GM19043 (cell line): ENCODE data around the gene FHOD3.
"Not testable (repeated sequence)": the region's sequence is repeated elsewhere in the genome, so short reads cannot be mapped to it uniquely, and the experiment has no call there.

ENCODE experiments used
- ATAC-seq: cut with Tn5 transposase; IDR thresholded peaks from one replicate; pipeline ENCODE4 v1.9.1; 2021; ENCODE audit warnings: low read depth; ENCODE audit not compliant: unreplicated experiment

The FHOD3 gene

DNA sequence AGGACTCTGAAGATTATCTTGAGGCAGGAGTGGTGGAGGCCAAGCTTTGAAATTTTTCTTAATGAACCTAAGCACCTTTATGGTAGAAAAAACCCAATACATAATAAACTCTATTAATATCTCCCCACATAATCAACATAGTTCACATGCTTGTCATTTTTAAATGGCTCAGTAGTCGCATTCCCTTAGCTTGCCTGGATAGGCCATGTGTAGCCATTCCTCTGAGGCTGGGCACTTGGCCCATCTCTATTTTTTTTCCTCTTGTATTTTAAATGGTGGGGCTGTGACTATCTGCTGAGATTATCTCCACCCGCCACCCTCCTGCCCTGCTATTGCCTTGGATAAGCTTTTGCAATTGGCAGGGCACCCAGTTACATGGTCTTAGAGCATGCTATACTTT lies 143.1 kb downstream of the FHOD3 start:
- ATAC-seq: no peak

- ATAC-seq: no peak
Measured at GRCh38 chr18:36441426-36442240, 144.1 kb downstream of the FHOD3 start.

DNA sequence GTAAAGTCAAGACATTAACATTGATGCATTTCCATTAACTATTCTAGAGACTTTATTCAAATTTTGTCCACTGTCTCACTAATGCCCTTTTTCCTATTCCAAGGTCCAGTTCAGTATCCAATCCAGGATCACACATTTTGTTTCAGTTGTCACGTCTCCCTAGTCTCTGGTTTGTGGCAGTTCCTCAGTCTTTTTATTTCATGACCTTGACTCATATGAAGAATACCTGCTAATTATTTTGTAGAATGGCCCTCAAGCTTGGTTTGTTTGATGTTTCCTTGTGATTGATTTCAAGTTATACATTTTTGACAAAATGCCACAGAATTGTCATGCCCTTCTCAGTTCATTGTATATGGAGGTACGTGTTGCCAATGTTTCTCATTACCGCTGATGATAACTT lies 145.2 kb downstream of the FHOD3 start:
- ATAC-seq: no peak

GRCh38 chr18:36446059-36446458 lies 148.5 kb downstream of the FHOD3 start:
- ATAC-seq: no peak

GRCh38 chr18:36448384-36449290 lies 151.1 kb downstream of the FHOD3 start:
- ATAC-seq: no peak

GRCh38 chr18:36449451-36449850 lies 151.9 kb downstream of the FHOD3 start:
- ATAC-seq: no peak

- ATAC-seq: no peak
Measured at GRCh38 chr18:36450264-36450663, 152.8 kb downstream of the FHOD3 start.

- no peak for ATAC-seq
Measured at GRCh38 chr18:36451454-36452251, 154.1 kb downstream of the FHOD3 start.

DNA sequence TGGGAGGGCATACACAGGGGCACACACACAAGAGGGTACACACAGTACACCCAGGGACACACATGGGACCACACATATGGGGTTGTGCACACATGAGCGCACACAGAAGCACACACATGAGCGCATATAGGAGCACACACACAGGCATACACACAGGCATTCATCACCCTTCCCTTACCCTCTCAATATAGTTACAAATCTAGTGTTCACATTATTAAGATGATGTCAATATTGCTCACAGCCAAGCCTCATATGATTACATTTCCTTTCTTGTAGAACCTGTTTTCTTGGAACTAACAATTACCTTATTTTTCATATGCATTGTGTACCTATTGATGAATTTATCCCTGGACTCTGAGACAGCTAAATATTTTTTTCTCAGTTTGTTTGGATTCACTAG lies 156.7 kb downstream of the FHOD3 start:
- no peak for ATAC-seq

DNA sequence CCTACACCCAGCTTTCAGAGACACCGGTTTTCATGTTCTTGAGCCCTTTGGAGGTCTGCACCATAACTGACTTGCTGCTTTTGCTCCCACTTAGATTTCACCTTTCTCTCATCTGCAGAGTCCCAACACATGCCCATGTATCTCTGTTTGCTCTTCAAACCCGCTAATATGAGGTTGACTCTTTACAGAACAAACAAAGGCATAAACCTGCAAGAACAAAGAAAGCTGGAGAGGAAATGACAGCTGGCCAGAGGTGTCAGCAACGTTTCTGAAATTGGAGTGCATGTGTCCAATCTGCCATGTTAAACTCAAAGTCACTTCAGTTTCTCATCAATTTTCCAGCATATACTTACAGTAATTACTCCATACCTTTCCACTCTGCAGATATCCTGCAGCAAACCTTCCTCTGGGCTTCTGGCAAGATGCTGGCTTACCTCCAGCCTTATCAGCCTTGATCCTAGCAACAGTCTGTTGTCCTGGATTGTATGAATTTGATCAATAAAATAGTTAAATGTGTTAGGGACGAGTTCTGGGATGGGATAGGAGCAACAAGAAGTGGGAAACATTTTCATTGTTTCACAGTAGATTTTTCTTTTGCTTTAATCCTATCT lies 157.4 kb downstream of the FHOD3 start:
- ATAC-seq: no peak

GRCh38 chr18:36455931-36456330 lies 158.4 kb downstream of the FHOD3 start:
- no peak for ATAC-seq

GRCh38 chr18:36456622-36457021 lies 159.1 kb downstream of the FHOD3 start:
- ATAC-seq: no peak

DNA sequence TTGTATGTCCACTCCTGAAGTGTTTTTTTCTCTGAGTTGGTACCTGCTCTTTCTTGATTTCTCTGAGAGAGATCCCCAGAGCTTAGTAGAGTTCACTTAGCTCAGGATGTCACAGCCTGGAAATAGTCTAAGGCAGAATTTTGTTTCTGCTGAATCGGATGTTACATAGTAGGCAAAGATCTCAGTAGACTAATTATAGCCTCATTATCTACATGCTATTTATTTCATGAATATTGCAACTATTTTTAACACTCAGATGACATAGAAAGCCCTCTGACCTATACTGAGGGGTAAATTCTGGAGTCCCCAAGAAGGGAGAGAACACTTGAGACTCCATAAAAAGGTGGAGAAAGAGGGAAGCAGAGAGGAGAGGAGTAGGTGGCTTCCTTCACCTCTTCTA lies 160.2 kb downstream of the FHOD3 start:
- no peak for ATAC-seq

DNA sequence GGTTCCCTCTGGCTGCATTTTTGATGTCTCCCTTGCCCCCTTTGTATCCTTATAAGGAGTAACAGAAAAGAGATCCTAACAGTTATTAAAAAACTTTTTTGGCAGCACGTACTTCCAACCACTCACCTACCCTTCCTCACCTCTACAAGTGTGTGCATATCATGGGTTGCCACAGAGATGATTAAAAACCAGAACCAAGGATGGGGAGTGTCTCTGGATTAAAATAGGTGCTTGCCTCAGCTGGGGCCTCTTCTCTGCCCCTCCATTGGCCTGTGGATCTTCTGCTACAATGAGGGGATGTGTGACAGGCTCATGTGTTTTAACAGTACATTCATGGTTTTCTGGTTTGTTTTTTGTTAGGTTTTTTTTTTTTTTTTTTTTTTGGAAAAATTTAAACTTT lies 160.8 kb downstream of the FHOD3 start:
- ATAC-seq: no peak

DNA sequence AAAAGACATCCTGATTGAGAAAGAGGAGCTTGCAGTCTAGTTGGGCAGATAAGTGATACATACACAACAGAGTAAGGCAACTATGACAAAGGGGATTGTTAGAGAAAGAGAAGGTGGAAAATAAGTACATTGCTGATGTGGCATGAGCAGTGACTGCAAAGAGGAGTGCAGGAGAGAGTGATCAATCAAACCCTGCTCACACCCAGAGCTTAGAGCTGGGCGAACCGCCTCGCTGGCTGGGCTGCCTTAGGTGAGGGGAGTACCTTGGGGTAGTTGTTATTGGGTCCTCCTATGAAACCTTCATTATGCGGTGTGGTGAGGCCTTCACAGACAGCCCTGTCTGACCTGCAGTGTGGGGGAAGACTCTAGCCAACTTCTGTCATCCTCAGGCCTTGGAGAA lies 161.7 kb downstream of the FHOD3 start:
- no peak for ATAC-seq

- ATAC-seq: no peak
Measured at GRCh38 chr18:36459786-36460185, 162.3 kb downstream of the FHOD3 start.

DNA sequence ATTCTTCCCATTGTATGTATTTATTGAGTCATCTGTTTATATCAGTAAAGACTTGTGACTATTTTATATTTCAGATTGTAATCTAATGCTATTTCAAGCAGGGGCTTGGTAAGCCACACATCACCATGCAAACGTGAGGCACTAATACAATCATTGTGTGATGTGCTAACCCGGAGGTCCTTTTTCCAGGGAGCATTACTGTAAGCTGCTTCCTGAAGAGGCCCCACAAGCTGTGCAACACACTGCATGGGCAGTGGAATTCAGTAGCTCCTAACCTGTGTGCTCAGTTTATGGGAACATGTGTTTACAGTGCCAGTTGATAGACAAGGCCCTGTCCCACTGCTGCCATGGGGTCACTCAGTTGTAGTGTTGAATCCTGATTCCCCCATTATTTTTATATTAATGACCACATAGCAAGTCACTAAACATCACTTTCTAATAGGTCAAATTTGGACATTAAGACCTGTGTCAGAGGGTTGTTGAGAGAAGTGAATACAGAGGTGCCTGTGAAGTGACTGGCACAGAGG lies 162.9 kb downstream of the FHOD3 start:
- no peak for ATAC-seq

- no peak for ATAC-seq
Measured at GRCh38 chr18:36460854-36461253, 163.3 kb downstream of the FHOD3 start.

- ATAC-seq: no peak
Measured at GRCh38 chr18:36461551-36461987, 164.1 kb downstream of the FHOD3 start.

DNA sequence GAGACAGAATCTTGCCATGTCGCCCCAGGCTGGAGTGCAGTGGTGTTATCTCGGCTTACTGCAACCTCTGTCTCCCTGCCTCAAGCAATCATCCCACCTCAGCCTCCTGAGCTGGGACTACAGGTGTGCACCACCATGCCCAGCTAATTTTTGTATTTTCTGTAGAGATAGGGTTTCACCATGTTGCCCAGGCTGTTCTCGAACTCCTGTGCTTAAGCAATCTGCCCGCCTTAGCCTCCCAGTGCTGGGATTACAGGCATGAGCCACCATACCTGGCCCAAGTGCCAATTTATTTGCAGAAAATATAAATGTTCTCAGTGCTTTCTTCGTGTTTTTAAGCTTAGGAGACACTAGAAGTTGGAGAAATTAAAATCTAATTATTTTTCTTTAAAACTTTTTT lies 166.0 kb downstream of the FHOD3 start:
- ATAC-seq: not testable (repeated sequence)
